Hepatocyte (in vitro differentiated cells): ENCODE results near the gene MYO3B. TPM values are rescaled to one million over a fixed set of nuclear protein-coding genes. Genes with fewer than 3 reads are reported as not detected.

Source experiments
- DNase-seq: peaks from one replicate; pipeline ENCODE4 v3.0.0-alpha.2; 2016; ENCODE audit warnings: low spot score
- H2AFZ ChIP-seq: fragments of 200-600 bp; sonication (generic); 2 replicates; pipeline ENCODE4 v1.6.0; 2016; ENCODE audit warnings: antibody characterized with exemption, mild to moderate bottlenecking
- H3K27ac ChIP-seq: fragments of 200-600 bp; sonication (generic); 2 replicates; pipeline ENCODE4 v1.5.1; 2016; ENCODE audit warnings: mild to moderate bottlenecking
- H3K27me3 ChIP-seq: fragments of 200-600 bp; sonication (generic); 2 replicates; pipeline ENCODE4 v1.6.1; 2016
- H3K36me3 ChIP-seq: fragments of 200-600 bp; sonication (generic); replicated peaks from 2 replicates; pipeline ENCODE4 v1.5.1; 2016; ENCODE audit warnings: low read depth; ENCODE audit not compliant: insufficient read depth
- H3K4me1 ChIP-seq: fragments of 200-600 bp; sonication (generic); 2 replicates; pipeline ENCODE4 v1.5.1; 2016; ENCODE audit warnings: mild to moderate bottlenecking, moderate library complexity; ENCODE audit not compliant: insufficient read depth
- H3K4me2 ChIP-seq: fragments of 200-600 bp; sonication (generic); 2 replicates; pipeline ENCODE4 v1.6.0; 2016
- H3K4me3 ChIP-seq: fragments of 200-600 bp; sonication (generic); 2 replicates; pipeline ENCODE4 v1.5.1; 2016; ENCODE audit warnings: mild to moderate bottlenecking
- H3K79me2 ChIP-seq: fragments of 200-600 bp; sonication (generic); 2 replicates; pipeline ENCODE4 v1.6.0; 2017; ENCODE audit warnings: mild to moderate bottlenecking
- H3K9me2 ChIP-seq: fragments of 200-600 bp; sonication (generic); replicated peaks from 2 replicates; pipeline ENCODE4 v1.6.0; 2017; ENCODE audit warnings: mild to moderate bottlenecking; ENCODE audit not compliant: insufficient read depth
- H3K9me3 ChIP-seq: fragments of 200-600 bp; sonication (generic); 2 replicates; pipeline ENCODE4 v1.5.1; 2016; ENCODE audit warnings: low read depth, mild to moderate bottlenecking
- H4K20me1 ChIP-seq: fragments of 200-600 bp; sonication (generic); 2 replicates; pipeline ENCODE4 v1.6.0; 2016; ENCODE audit warnings: mild to moderate bottlenecking; ENCODE audit not compliant: insufficient read depth, poor library complexity, severe bottlenecking
- CTCF ChIP-seq: fragments of 200-600 bp; sonication (generic); IDR thresholded peaks from 2 replicates; pipeline ENCODE4 v1.5.1; 2016; ENCODE audit warnings: antibody characterized with exemption, mild to moderate bottlenecking; ENCODE audit not compliant: poor library complexity
- EZH2 ChIP-seq: fragments of 200-600 bp; sonication (generic); IDR thresholded peaks from 2 replicates; pipeline ENCODE4 v1.6.1; 2016; ENCODE audit warnings: antibody characterized with exemption, mild to moderate bottlenecking, borderline replicate concordance
- EZH2phosphoT487 ChIP-seq: fragments of 200-600 bp; sonication (generic); IDR thresholded peaks from one replicate; pipeline ENCODE4 v1.6.1; 2018; ENCODE audit warnings: antibody characterized with exemption, mild to moderate bottlenecking, low read depth, moderate library complexity; ENCODE audit not compliant: unreplicated experiment, severe bottlenecking
- WGBS: methylation state at CpG from one replicate; pipeline ENCODE4 v1.1.6; 2016; ENCODE audit warnings: low lambda C conversion rate; ENCODE audit errors: missing lambda C conversion rate; 5-methylcytosine and 5-hydroxymethylcytosine counted together
- polyA plus RNA-seq: library from polyadenylated mRNA; unstranded; fragments of >200 nt; fragmentation: Nextera tagmentation; extraction: Ambion mirVana; gene quantifications from 2 replicates; pipeline ENCODE4 v1.2.1, GENCODE V29; 2016
- total RNA-seq: library from RNA; depleted of rRNA; stranded (reverse); fragments of >200 nt; gene quantifications from 2 replicates; pipeline ENCODE4 v1.2.3, GENCODE V29; 2014

MYO3B gene
- total and polyA plus RNA-seq, 2 experiments from 2014 or later, result 0.63 to 1.1 TPM

GRCh38 chr2:170155723-170156253 is 22.2 kb upstream of the MYO3B start:
- Histone ChIP-seq H3K9me2 (no peaks in the 10 kb centered on the region), H3K4me3 (no peak overlapping the region), H3K27me3 (no peaks in the 10 kb centered on the region), H3K27ac (peak overlapping the region; percentile 56), H4K20me1 (no peaks in the 10 kb centered on the region), H3K4me1 (peaks cover 19% of the 10 kb centered on the region), H3K9me3 (no peaks in the 10 kb centered on the region), H3K36me3 (no peaks in the 10 kb centered on the region), H3K4me2 (peak overlapping the region; percentile 46), H2AFZ (no peak overlapping the region), H3K79me2 (no peaks in the 10 kb centered on the region)
- no peak for TF ChIP-seq CTCF
- no peak for TF ChIP-seq EZH2
- no peak for TF ChIP-seq EZH2phosphoT487
- WGBS, result 43% methylated on average over 7 of the region's 7 CpGs
- DNase-seq, result no peak

DNA sequence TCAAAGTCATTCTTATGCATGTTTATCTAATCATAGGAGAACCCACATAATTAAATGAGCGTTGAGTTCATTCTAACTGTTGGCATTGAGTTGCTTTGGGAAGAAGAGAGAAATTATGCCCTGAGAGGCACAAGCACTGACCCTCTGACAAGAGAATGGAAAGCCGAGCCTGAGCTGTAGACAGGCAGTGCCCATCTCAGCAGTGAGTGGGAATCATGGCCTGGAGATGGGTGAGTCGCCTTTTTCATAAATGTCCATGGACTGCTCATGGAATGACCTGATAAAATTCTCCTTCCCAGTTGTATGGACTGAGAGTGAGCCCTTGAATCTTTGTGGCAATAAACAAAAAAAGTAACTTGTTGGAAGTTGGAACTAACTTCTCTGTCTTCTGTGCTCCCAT is 21.4 kb upstream of the MYO3B start:
- TF ChIP-seq CTCF, result no peak
- TF ChIP-seq EZH2phosphoT487, result no peak
- TF ChIP-seq EZH2, result no peak
- no peaks in the 10 kb centered on the region for H4K20me1 ChIP-seq
- H3K9me3 ChIP-seq, result no peaks in the 10 kb centered on the region
- no peak overlapping the region for H2AFZ ChIP-seq
- H3K4me1 ChIP-seq, result peaks cover 19% of the 10 kb centered on the region
- no peak for DNase-seq
- 82% methylated on average over 3 of the region's 3 CpGs for WGBS
- no peaks in the 10 kb centered on the region for H3K36me3 ChIP-seq
- no peaks in the 10 kb centered on the region for H3K79me2 ChIP-seq
- peak overlapping the region; percentile 56 for H3K27ac ChIP-seq
- no peak overlapping the region for H3K4me3 ChIP-seq
- no peaks in the 10 kb centered on the region for H3K27me3 ChIP-seq
- H3K9me2 ChIP-seq, result no peaks in the 10 kb centered on the region
- H3K4me2 ChIP-seq, result peak overlapping the region; percentile 46

- Histone ChIP-seq H3K4me1 (peaks cover 19% of the 10 kb centered on the region), H3K79me2 (no peaks in the 10 kb centered on the region), H4K20me1 (no peaks in the 10 kb centered on the region), H3K4me2 (no peak overlapping the region), H3K9me2 (no peaks in the 10 kb centered on the region), H3K9me3 (no peaks in the 10 kb centered on the region), H3K27ac (peak overlapping the region; percentile 56), H3K27me3 (no peaks in the 10 kb centered on the region), H3K4me3 (no peak overlapping the region), H3K36me3 (no peaks in the 10 kb centered on the region), H2AFZ (no peak overlapping the region)
- TF ChIP-seq EZH2, result no peak
- TF ChIP-seq EZH2phosphoT487, result no peak
- TF ChIP-seq CTCF, result no peak
- DNase-seq, result no peak
- WGBS, result 37% methylated on average over 3 of the region's 3 CpGs
Observed at GRCh38 chr2:170157025-170157684, 20.8 kb upstream of the MYO3B start.
